HEK293 (cell line): Measurements from ENCODE around the gene AFF1.

ENCODE experiments used
- CTCF ChIA-PET: fragments of 350-600 bp; formaldehyde crosslinking; extraction: SDS; loops from one replicate; lab custom pipeline; 2021; ENCODE audit warnings: antibody characterized with exemption; lab: Yijun Ruan, JAX
- POLR2A ChIA-PET: fragments of 300-600 bp; formaldehyde crosslinking; extraction: SDS; loops from one replicate; lab custom pipeline; 2020; ENCODE audit warnings: antibody characterized with exemption, inconsistent platforms; lab: Yijun Ruan, JAX
- H3K27ac ChIP-seq: fragments of 200-500 bp; sonication (Bioruptor generic); 2 replicates; pipeline ENCODE4 v1.5.1; 2014; ENCODE audit warnings: low read depth, low read length, control low read depth, inconsistent platforms; ENCODE audit errors: extremely low read depth
- H3K36me3 ChIP-seq, 2 experiments: fragments of 200-500 bp in 1 of 2; sonication (Bioruptor generic) in 1 of 2; 1 replicate in 1 of 2; 2 replicates in 1 of 2; pipeline ENCODE4 v1.5.1; 2014 to 2017; ENCODE audit warnings: inconsistent platforms in 2 of 2, low read length in 2 of 2; ENCODE audit not compliant: control insufficient read depth in 2 of 2, insufficient read depth in 1 of 2
- H3K4me1 ChIP-seq: fragments of 200-500 bp; sonication (Bioruptor generic); 2 replicates; pipeline ENCODE4 v1.5.1; 2014; ENCODE audit warnings: mild to moderate bottlenecking, low read length, inconsistent platforms; ENCODE audit not compliant: control insufficient read depth, insufficient read depth
- H3K4me3 ChIP-seq: 2 replicates; pipeline ENCODE4 v1.5.1; 2011; ENCODE audit warnings: low read depth, mild to moderate bottlenecking, control low read depth, low read length, moderate library complexity
- H3K9me3 ChIP-seq: fragments of 200-500 bp; sonication (Bioruptor generic); 2 replicates; pipeline ENCODE4 v1.5.1; 2014; ENCODE audit warnings: low read depth, low read length, inconsistent platforms; ENCODE audit not compliant: control insufficient read depth, insufficient read depth
- FEZF1 ChIP-seq: fragments of 450-650 bp; formaldehyde crosslinking; IDR thresholded peaks from 2 replicates; pipeline ENCODE4 v1.5.1; 2016; ENCODE audit warnings: missing biosample characterization, missing genetic modification characterization
- PRDM1 ChIP-seq: fragments of 450-650 bp; formaldehyde crosslinking; IDR thresholded peaks from 2 replicates; pipeline ENCODE4; 2016; ENCODE audit warnings: missing biosample characterization, missing genetic modification characterization
- PRDM6 ChIP-seq: fragments of 450-650 bp; formaldehyde crosslinking; IDR thresholded peaks from 2 replicates; pipeline ENCODE4 v1.5.1; 2017; ENCODE audit warnings: missing biosample characterization, missing genetic modification characterization
- SCRT1 ChIP-seq: fragments of 450-650 bp; formaldehyde crosslinking; IDR thresholded peaks from 2 replicates; pipeline ENCODE4 v1.5.1; 2016; ENCODE audit warnings: missing biosample characterization, missing genetic modification characterization, borderline replicate concordance
- SCRT2 ChIP-seq: fragments of 450-650 bp; formaldehyde crosslinking; IDR thresholded peaks from 2 replicates; pipeline ENCODE4 v1.5.1; 2016; ENCODE audit warnings: missing biosample characterization, missing genetic modification characterization
- SP7 ChIP-seq: fragments of 450-650 bp; formaldehyde crosslinking; IDR thresholded peaks from 2 replicates; pipeline ENCODE4 v1.5.1; 2016; ENCODE audit warnings: missing biosample characterization, missing genetic modification characterization
- ZNF121 ChIP-seq: fragments of 450-650 bp; formaldehyde crosslinking; IDR thresholded peaks from 2 replicates; pipeline ENCODE4 v1.5.1; 2016; ENCODE audit warnings: missing biosample characterization, missing genetic modification characterization
- ZNF133 ChIP-seq: fragments of 450-650 bp; formaldehyde crosslinking; IDR thresholded peaks from 2 replicates; pipeline ENCODE4 v1.5.1; 2016; ENCODE audit warnings: missing biosample characterization, missing genetic modification characterization
- ZNF155 ChIP-seq: fragments of 450-650 bp; formaldehyde crosslinking; IDR thresholded peaks from 2 replicates; pipeline ENCODE4 v1.5.1; 2016; ENCODE audit warnings: missing biosample characterization, missing genetic modification characterization
- ZNF16 ChIP-seq: fragments of 450-650 bp; formaldehyde crosslinking; IDR thresholded peaks from 2 replicates; pipeline ENCODE4 v1.5.1; 2016; ENCODE audit warnings: low read depth, missing biosample characterization, missing genetic modification characterization
- ZNF184 ChIP-seq: fragments of 450-650 bp; IDR thresholded peaks from 2 replicates; pipeline ENCODE4 v1.5.1; 2018; ENCODE audit warnings: missing biosample characterization, mild to moderate bottlenecking, missing genetic modification characterization
- ZNF248 ChIP-seq: fragments of 450-650 bp; formaldehyde crosslinking; IDR thresholded peaks from 2 replicates; pipeline ENCODE4 v1.5.1; 2017; ENCODE audit warnings: missing biosample characterization, missing genetic modification characterization
- ZNF311 ChIP-seq: fragments of 450-650 bp; formaldehyde crosslinking; IDR thresholded peaks from 2 replicates; pipeline ENCODE4 v1.5.1; 2017; ENCODE audit warnings: missing biosample characterization, missing genetic modification characterization, borderline replicate concordance
- ZNF366 ChIP-seq: fragments of 450-650 bp; formaldehyde crosslinking; conservative IDR thresholded peaks from 2 replicates; pipeline ENCODE4 v1.5.1; 2016; ENCODE audit warnings: missing biosample characterization, missing genetic modification characterization
- ZNF398 ChIP-seq: fragments of 450-650 bp; formaldehyde crosslinking; IDR thresholded peaks from 2 replicates; pipeline ENCODE4 v1.5.1; 2017; ENCODE audit warnings: missing biosample characterization, missing genetic modification characterization
- ZNF555 ChIP-seq: fragments of 450-650 bp; formaldehyde crosslinking; conservative IDR thresholded peaks from 2 replicates; pipeline ENCODE4 v1.5.1; 2017; ENCODE audit warnings: missing biosample characterization, mild to moderate bottlenecking, missing genetic modification characterization, inconsistent platforms
- ZNF621 ChIP-seq: fragments of 450-650 bp; formaldehyde crosslinking; IDR thresholded peaks from 2 replicates; pipeline ENCODE4 v1.5.1; 2017; ENCODE audit warnings: missing biosample characterization, missing genetic modification characterization
- ZNF645 ChIP-seq: fragments of 450-650 bp; formaldehyde crosslinking; IDR thresholded peaks from 2 replicates; pipeline ENCODE4; 2016; ENCODE audit warnings: missing biosample characterization, missing genetic modification characterization
- ZNF701 ChIP-seq: fragments of 450-650 bp; formaldehyde crosslinking; IDR thresholded peaks from 2 replicates; pipeline ENCODE4 v1.5.1; 2016; ENCODE audit warnings: missing biosample characterization, missing genetic modification characterization
- ZNF707 ChIP-seq: fragments of 450-650 bp; formaldehyde crosslinking; IDR thresholded peaks from 2 replicates; pipeline ENCODE4 v1.5.1; 2016; ENCODE audit warnings: missing biosample characterization, missing genetic modification characterization
- ZNF768 ChIP-seq: fragments of 450-650 bp; formaldehyde crosslinking; IDR thresholded peaks from 2 replicates; pipeline ENCODE4 v1.5.1; 2018; ENCODE audit warnings: missing biosample characterization, mild to moderate bottlenecking, missing genetic modification characterization
- ZNF792 ChIP-seq: fragments of 450-650 bp; formaldehyde crosslinking; IDR thresholded peaks from 2 replicates; pipeline ENCODE4 v1.5.1; 2016; ENCODE audit warnings: missing biosample characterization, missing genetic modification characterization
- TF ChIP-seq, protein P1 (sequence below): fragments of 450-650 bp; formaldehyde crosslinking; IDR thresholded peaks from 2 replicates; pipeline ENCODE4 v1.5.1; 2016; ENCODE audit warnings: missing biosample characterization, missing genetic modification characterization

Gene AFF1

GRCh38 chr4:86972997-86973396 lies 38.2 kb downstream of the AFF1 start:
- Histone ChIP-seq H3K4me3 (no peak overlapping the region), H3K4me1 (peaks cover 4% of the 10 kb centered on the region), H3K36me3 (no peaks in the 10 kb centered on the region), H3K9me3 (no peaks in the 10 kb centered on the region), H3K27ac (no peak overlapping the region)
- POLR2A ChIA-PET: no interaction called here
- CTCF ChIA-PET: no interaction called here
- TF ChIP-seq FEZF1 (tag by site-specific recombination) (peak; percentile 67), ZNF398 (tag by site-specific recombination) (peak; percentile 24; the same call in 1 of the 2 replicates), ZNF16 (tag by site-specific recombination) (no peak), SCRT2 (tag by site-specific recombination) (peak; percentile 91), ZNF248 (no peak), SCRT1 (tag by site-specific recombination) (peak; percentile 86)

- Histone ChIP-seq H3K4me1 (peaks cover 1% of the 10 kb centered on the region), H3K27ac (no peak overlapping the region), H3K36me3 (no peaks in the 10 kb centered on the region), H3K9me3 (no peaks in the 10 kb centered on the region), H3K4me3 (no peak overlapping the region)
- TF ChIP-seq PRDM1 (tag by site-specific recombination) (peak; percentile 100), ZNF184 (tag by site-specific recombination) (no peak), ZNF133 (tag by site-specific recombination) (no peak), ZNF121 (tag by site-specific recombination) (no peak), ZNF248 (no peak), ZNF621 (no peak), ZNF792 (no peak), ZNF155 (no peak), ZNF645 (no peak), ZNF768 (tag by site-specific recombination) (no peak), ZNF366 (tag by site-specific recombination) (peak; percentile 76)
- TF ChIP-seq, protein P1, sequence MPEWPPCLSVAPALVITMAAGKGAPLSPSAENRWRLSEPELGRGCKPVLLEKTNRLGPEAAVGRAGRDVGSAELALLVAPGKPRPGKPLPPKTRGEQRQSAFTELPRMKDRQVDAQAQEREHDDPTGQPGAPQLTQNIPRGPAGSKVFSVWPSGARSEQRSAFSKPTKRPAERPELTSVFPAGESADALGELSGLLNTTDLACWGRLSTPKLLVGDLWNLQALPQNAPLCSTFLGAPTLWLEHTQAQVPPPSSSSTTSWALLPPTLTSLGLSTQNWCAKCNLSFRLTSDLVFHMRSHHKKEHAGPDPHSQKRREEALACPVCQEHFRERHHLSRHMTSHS (tag by site-specific recombination): no peak
- ChIA-PET CTCF (no interaction called here), POLR2A (no interaction called here)
Measured at GRCh38 chr4:86973668-86974067, 38.9 kb downstream of the AFF1 start.

DNA sequence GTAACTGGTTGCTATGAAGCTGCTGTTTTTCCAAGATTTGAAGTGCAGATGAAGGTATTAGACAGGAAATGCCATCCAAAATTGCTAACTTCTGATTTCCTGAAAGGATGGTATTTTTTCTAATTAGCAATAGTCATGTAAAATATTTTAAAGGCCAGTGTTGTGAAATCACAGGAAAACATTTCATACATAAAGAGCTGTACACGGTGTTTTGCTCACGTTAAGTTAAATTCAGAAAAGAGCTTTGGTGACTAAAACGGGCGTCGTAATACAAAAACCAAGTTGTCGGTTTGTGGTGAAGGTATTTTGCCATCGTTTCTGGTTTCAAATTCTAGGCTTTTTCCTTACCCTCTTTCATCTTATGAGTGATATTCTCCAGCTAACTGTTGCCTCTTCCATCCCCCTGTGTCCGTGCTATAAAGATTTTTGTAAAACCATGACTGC lies 39.8 kb downstream of the AFF1 start:
- H3K4me1 ChIP-seq: no peaks in the 10 kb centered on the region; the same call in 1 of the 2 replicates
- H3K9me3 ChIP-seq: no peaks in the 10 kb centered on the region
- H3K27ac ChIP-seq: no peak overlapping the region
- ChIA-PET CTCF (interaction anchor here (0.6 kb wide), 1 partner anchor 736 kb away, joined by 3 read pairs; no protein-coding TSS in a partner anchor), POLR2A (no interaction called here)
- H3K4me3 ChIP-seq: no peak overlapping the region
- H3K36me3 ChIP-seq: no peaks in the 10 kb centered on the region
- TF ChIP-seq PRDM6 (tag by site-specific recombination) (0 out of 2 replicates have a peak, but pooled peaks have one; percentile 46), SP7 (tag by site-specific recombination) (no peak), ZNF701 (tag by site-specific recombination) (no peak), ZNF311 (tag by site-specific recombination) (no peak), ZNF555 (no peak), ZNF707 (tag by site-specific recombination) (no peak)
